ENCODE data around the gene CABCOCO1. TPM values are rescaled to one million over a fixed set of nuclear protein-coding genes. Genes with fewer than 3 reads are reported as not detected.

CABCOCO1 gene
- total RNA-seq, 2 donors from 2014 or later = 1.0 to 1.1 TPM

DNA sequence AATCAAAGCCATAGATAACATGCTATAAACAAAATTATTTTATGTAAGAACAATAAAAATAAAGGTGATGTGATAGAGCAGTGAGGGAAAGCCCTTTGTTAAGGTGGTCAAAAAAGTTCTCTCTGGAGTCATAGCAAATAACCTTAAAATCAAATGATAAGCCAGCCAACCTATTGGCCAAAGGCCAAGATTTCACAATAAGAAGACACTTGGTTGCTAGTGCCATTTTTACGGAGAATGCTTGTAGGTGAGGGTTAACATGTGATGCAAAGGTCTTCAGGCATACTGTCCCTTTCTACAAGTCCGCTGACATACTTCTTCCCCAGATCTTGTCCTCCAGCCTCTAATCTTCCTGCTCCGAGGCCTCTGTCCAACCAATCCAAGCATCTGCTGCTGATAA is 140.5 kb downstream of the CABCOCO1 start:
- Histone ChIP-seq H3K36me3 (ENCODE audit: control insufficient read depth, insufficient read depth, low read length) (no peaks in the 10 kb centered on the region), H3K27me3 (ENCODE audit: control insufficient read depth, insufficient read depth, low read length, poor library complexity, severe bottlenecking) (no peaks in the 10 kb centered on the region), H3K27ac (ENCODE audit: low read depth, low read length) (no peak overlapping the region), H3K4me3 (ENCODE audit: low read length) (no peak overlapping the region), H3K9me3 (ENCODE audit: control insufficient read depth, low read length) (no peaks in the 10 kb centered on the region), H3K9ac (ENCODE audit: extremely low read depth, low read length, poor library complexity, severe bottlenecking) (no peak overlapping the region), H3K4me1 (ENCODE audit: control insufficient read depth, insufficient read depth, low read length) (no peaks in the 10 kb centered on the region)
- TF ChIP-seq, protein P1, sequence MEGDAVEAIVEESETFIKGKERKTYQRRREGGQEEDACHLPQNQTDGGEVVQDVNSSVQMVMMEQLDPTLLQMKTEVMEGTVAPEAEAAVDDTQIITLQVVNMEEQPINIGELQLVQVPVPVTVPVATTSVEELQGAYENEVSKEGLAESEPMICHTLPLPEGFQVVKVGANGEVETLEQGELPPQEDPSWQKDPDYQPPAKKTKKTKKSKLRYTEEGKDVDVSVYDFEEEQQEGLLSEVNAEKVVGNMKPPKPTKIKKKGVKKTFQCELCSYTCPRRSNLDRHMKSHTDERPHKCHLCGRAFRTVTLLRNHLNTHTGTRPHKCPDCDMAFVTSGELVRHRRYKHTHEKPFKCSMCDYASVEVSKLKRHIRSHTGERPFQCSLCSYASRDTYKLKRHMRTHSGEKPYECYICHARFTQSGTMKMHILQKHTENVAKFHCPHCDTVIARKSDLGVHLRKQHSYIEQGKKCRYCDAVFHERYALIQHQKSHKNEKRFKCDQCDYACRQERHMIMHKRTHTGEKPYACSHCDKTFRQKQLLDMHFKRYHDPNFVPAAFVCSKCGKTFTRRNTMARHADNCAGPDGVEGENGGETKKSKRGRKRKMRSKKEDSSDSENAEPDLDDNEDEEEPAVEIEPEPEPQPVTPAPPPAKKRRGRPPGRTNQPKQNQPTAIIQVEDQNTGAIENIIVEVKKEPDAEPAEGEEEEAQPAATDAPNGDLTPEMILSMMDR (conservative IDR thresholded peaks at IDR 0.05) = no peak
- Mint-ChIP-seq H3K27ac (no peak overlapping the region), H3K27me3 (ENCODE audit: insufficient read depth) (peaks cover 1% of the 10 kb centered on the region), H3K36me3 (ENCODE audit: low read depth) (no peaks in the 10 kb centered on the region), H3K4me1 (no peaks in the 10 kb centered on the region), H3K4me3 (no peak overlapping the region), H3K9me3 (no peaks in the 10 kb centered on the region)
- 96 to 97% methylated on average over 3 of the region's 3 CpGs for WGBS, 2 experiments (ENCODE audit: insufficient coverage in 1 of 2, insufficient read length in 1 of 2)
- no peak for DNase-seq

- no peaks in the 10 kb centered on the region for H3K36me3 Mint-ChIP-seq (ENCODE audit: low read depth)
- WGBS, 2 experiments (ENCODE audit: insufficient coverage in 1 of 2, insufficient read length in 1 of 2) = 93% methylated on average over 1 of the region's 1 CpG; no CpG with 5 or more reads in 1 of the 2 experiments
- peaks cover 2% of the 10 kb centered on the region for H3K27me3 Mint-ChIP-seq (ENCODE audit: insufficient read depth)
- H3K9me3 Mint-ChIP-seq = no peaks in the 10 kb centered on the region
- Histone ChIP-seq H3K9ac (ENCODE audit: extremely low read depth, low read length, poor library complexity, severe bottlenecking) (no peak overlapping the region), H3K27ac (ENCODE audit: low read depth, low read length) (no peak overlapping the region), H3K4me1 (ENCODE audit: control insufficient read depth, insufficient read depth, low read length) (no peaks in the 10 kb centered on the region), H3K27me3 (ENCODE audit: control insufficient read depth, insufficient read depth, low read length, poor library complexity, severe bottlenecking) (no peaks in the 10 kb centered on the region), H3K36me3 (ENCODE audit: control insufficient read depth, insufficient read depth, low read length) (no peaks in the 10 kb centered on the region), H3K4me3 (ENCODE audit: low read length) (no peak overlapping the region), H3K9me3 (ENCODE audit: control insufficient read depth, low read length) (no peaks in the 10 kb centered on the region)
- no peak overlapping the region for H3K4me3 Mint-ChIP-seq
- TF ChIP-seq, protein P1 (conservative IDR thresholded peaks at IDR 0.05) = no peak
- DNase-seq = no peak
- no peak overlapping the region for H3K27ac Mint-ChIP-seq
- H3K4me1 Mint-ChIP-seq = no peaks in the 10 kb centered on the region
These were observed 141.7 kb downstream of the CABCOCO1 start for GRCh38 chr10:61804414-61804813.

- Mint-ChIP-seq H3K9me3 (no peaks in the 10 kb centered on the region), H3K27ac (no peak overlapping the region), H3K27me3 (ENCODE audit: insufficient read depth) (peaks cover 2% of the 10 kb centered on the region), H3K4me3 (no peak overlapping the region), H3K4me1 (no peaks in the 10 kb centered on the region), H3K36me3 (ENCODE audit: low read depth) (no peaks in the 10 kb centered on the region)
- Histone ChIP-seq H3K27me3 (ENCODE audit: control insufficient read depth, insufficient read depth, low read length, poor library complexity, severe bottlenecking) (no peaks in the 10 kb centered on the region), H3K27ac (ENCODE audit: low read depth, low read length) (no peak overlapping the region), H3K36me3 (ENCODE audit: control insufficient read depth, insufficient read depth, low read length) (no peaks in the 10 kb centered on the region), H3K4me3 (ENCODE audit: low read length) (no peak overlapping the region), H3K9ac (ENCODE audit: extremely low read depth, low read length, poor library complexity, severe bottlenecking) (no peak overlapping the region), H3K4me1 (ENCODE audit: control insufficient read depth, insufficient read depth, low read length) (no peaks in the 10 kb centered on the region), H3K9me3 (ENCODE audit: control insufficient read depth, low read length) (no peaks in the 10 kb centered on the region)
- no peak for DNase-seq
- TF ChIP-seq, protein P1 (conservative IDR thresholded peaks at IDR 0.05) = no peak
- WGBS, 2 experiments (ENCODE audit: insufficient coverage in 1 of 2, insufficient read length in 1 of 2) = 80 to 91% methylated on average over 3 of the region's 3 CpGs
These were observed 142.4 kb downstream of the CABCOCO1 start for GRCh38 chr10:61805091-61805490.

Measured in endodermal cell (in vitro differentiated cells).